Stimulated activated CD4-positive, alpha-beta T cell treated with anti-CD3 and anti-CD28 coated beads, TNF-alpha, amount 100 ng/mL, for 48 hours (primary cell): Measurements from ENCODE around the gene GAK.

Source experiments
- DNase-seq, 3 donors: peaks; one replicate each; pipeline ENCODE4 v3.0.0-alpha.2; 2020; ENCODE audit warnings: low read depth in 3 of 3

GAK gene

DNA sequence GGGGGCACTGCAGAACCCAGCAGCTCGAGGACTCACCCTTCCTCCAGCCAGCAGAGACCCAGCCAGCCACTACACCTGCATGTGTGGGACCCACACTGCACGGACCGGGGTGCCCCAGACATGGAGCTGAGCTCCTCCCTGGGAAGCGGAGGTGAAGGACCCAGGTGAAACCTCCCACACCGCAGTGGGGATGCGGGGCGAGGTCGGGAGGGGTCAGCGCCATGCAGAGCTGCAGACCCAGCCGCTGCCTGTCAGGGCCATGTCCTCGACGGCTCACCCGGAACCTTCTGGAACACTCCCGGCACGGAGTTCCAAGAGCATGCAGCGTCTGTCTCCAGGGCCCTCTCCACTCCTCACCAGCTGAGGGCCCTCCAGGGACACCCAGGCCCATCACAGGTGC, 42.6 kb downstream of the GAK start:
- no peak for DNase-seq

DNA sequence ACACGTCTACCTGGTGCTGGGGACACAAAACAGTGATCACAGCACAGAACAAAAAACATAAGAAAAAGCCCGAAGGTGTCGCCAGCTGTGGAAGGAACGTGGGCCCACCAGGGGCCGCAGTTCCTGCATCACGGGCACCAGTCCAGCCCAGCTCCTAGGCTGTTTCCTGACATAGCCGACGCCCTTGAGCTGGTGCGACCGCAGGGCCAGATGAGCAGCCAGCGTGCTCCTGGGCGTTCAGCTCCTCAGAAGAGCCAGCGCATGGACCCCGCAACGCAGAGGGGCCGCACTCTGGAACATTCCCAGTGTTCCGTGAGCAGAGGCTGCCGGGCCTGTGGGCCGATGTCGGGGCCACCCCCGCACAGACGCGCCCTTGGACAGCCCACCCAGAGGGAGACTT, 44.1 kb downstream of the GAK start:
- DNase-seq: no peak

DNA sequence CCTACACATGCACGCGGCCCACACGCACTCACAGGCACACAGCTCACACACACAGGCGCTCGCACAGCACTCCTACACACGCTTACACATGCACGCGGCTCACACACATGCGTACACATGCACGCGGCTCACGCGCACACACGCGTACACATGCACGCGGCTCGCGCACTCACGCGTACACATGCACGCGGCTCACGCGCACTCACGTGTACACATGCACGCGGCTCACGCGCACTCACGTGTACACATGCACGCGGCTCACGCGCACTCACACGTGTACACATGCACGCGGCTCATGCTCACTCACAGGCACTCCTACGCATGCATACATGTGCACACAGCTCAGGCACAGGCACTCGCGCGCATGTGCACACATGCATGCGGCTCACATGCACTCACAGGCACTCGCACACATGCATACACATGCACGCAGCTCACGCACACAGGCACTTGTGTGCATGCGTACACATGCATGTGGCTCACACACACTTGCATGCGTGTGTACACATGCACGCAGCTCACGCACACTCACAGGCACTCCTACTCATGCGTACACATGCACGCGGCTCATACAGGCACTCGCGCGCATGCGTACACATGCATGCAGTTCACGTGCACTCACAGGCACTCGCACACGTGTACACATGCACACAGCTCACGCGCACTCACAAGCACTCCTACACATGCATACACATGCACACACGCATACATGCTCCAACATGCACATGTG, 44.9 kb downstream of the GAK start:
- no peak for DNase-seq

- no peak for DNase-seq
Measured at GRCh38 chr4:886244-886643, 45.9 kb downstream of the GAK start.

GRCh38 chr4:885353-885752, 46.8 kb downstream of the GAK start:
- no peak for DNase-seq

GRCh38 chr4:884896-885295, 47.2 kb downstream of the GAK start:
- no peak for DNase-seq

GRCh38 chr4:884259-884658, 47.9 kb downstream of the GAK start:
- no peak for DNase-seq

DNA sequence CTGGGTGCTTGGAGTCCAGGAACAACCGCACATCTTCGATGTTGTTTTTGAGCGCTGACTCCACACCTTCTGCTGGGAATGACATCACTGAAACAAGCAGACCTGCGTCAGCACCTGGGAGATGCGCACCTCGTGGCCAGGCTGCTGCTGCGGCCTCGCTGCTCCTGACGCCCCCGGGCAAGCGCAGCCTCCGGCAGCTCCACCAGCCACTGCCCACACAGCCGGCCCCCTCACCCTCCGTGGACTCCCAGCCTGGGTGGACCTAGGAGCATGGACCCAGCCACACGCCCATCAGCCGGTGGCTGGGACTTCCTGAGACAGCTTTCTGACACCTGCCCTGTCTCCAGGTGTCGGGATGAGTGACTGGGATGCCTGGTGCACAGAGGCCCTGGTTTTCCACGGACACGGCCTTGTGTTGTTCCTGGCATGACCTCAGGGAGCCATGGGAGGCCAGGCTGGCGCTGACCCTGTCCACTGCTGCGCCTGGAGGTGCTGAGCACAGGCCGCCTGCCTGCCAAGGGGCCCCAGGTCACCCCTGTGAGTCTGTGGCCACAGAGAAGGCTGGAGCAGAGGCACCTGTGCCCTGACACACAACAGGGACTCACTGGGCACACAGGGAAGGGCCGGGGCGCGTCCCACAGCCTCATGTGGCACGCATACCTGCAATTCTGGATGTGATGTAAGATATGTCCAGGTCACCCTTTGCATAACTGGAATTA, 48.6 kb downstream of the GAK start:
- no peak for DNase-seq

DNA sequence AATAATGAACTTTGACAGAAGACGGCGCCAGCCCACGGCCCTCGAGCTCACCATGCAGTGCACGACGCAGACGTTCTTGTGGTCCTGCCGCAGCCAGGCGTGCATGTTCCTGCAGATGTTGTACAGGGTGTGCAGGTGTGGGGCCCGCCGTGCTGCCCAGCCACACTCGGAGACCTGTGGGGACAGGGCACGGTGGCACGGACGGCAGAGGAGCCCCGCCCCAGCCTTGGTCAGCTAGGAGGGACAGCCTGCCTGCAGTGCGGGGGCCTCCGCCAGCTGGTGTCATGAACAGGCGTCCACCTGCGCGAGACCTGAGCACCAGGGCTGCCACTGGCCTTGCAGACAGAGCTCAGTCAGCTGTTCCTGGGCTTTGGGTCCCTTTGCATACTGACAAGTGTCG, 49.5 kb downstream of the GAK start:
- DNase-seq: no peak

DNA sequence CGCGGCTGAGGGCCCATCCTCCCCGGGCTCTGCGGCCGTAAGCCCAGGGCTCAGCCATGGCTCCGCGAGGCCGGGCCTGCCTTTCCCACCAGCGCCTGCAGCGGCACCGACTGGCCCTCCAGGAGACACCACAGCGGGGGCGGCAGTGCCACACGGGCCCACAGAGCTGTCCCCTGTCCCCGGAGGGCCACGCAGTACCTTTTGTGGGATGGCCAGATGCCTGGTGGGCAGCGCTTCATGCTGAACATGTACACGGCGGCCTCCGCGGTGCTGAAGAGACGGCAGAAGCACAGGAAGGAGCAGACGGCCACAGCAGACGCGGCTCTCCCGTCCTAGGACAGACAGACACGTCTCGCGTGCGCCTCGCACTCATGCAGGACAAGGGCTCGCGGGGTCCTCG, 50.4 kb downstream of the GAK start:
- DNase-seq: no peak

GRCh38 chr4:880684-881405, 51.3 kb downstream of the GAK start:
- DNase-seq: no peak

- DNase-seq: peak; percentile 53 to 68 (median 63)
Measured at GRCh38 chr4:879729-880077, 52.4 kb downstream of the GAK start.

DNA sequence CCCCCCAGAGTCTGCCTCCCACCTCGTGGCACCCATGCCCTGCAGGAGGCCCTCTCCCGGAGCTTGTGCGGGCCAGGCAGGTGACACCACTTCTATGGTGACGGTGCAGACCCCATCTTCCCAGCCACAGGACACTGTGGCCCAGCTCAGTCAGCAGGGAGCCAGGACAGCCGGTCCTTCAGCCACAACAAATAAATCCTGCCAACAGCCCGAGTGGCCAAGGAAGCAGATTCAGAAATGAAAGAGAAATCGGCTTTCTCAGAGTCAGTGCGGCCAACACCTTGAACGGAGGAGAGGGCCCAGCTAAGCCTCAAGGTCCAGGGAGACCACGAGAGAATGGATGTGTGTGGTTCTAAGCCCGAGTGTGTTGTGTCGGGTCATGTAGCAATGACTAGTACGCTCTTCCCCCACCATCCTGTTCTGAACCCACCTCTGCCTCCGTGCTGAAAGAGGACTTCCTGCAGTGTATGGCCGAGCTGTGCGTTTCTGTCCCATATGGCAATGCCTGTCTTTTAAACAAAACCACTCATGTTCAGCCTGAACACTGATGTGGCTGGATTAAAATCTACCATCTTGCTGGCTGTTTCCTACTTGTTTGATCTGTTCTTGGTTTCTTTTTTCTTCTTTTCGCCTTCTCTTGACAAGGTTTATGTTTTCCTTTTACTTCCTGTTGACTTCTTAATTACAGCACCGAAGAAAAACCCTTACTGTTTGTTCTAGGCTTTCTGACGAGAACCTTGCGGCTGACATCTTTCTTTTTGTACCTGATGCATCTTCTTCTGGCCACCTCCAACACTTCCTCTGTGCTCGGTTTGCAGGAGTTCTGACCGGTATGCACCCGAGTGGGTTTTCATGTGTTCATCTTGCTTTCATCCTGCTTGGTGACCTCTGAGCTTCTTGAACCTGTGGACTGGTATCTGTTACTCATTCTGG, 53.1 kb downstream of the GAK start:
- no peak for DNase-seq

DNA sequence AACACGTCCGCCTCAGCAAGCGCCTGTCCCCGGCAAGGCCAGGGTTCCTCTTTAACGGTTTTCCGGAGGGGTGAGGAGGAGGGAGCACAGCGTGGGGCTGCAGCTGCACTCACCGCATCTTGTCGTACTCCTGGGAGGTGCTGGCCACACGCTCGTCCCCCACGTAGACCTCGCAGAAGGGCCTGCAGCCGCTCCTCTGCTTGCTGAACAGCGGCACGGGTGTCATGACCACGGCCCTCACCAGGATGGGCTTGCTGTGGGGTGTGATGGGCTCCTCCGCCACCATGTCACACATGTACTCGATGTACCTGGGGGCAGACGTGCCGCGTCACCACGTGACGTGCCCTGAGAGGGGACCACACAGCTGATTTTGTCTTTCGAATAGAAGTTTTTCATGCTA, 54.6 kb downstream of the GAK start:
- DNase-seq: no peak

DNA sequence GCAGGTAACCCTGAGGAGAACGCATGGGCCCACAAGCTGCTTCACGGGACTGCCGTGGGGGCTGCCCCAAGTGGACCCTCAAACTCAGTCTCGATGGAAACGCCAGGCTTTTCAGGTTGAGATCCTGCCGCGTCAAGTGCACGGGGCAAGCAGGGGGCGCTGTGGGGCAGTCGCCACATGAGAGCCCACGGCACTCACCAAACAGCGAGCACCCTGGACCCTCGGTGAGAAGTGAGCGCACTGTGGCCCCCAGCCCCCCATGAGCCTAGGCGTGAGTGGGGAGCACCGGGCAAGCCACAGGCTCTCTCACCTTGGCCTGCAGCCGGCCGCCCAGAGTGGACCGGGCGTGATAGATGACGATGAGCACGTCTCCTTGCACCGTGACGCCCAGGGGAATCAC, 55.3 kb downstream of the GAK start:
- no peak for DNase-seq

GRCh38 chr4:875818-876423, 56.2 kb downstream of the GAK start:
- no peak for DNase-seq

DNA sequence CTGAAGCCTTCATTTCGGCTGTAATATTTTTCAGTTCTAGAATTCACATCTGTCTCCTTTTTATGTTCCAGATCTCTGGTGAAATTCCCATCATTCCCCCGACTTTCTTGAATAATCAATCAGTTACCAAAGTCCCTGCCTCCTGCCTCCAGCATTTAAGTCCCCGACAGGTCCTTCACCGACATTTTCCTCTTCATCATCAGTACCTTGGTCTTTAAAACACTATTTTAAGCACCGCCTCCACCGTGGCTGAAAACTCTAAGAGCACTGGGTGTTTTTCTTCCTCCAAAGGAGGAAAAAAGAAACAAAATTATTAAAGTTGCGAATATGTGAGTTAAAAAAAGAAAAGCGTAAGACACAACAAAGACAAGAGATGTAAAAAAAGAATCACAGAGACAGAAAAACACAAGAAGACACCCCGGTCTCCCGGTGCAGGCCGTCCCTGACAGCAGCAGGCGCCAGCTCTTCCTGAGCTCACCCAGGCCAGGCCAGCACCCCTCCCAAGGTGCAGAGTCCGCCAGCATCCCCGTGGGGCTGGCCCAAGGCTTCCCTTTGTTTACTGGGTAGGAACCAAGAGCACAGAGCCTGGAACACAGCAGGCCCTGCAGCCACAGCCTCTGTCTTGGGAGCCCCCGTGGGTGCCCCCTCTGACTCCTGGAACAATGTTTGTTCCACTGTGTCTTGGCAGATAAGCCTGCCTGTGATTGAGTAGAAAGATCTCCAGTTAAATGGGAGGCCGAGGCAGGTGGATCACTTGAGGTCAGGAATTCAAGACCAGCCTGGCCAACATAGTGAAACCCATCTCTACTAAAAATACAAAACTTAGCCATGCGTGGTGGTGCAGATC, 56.9 kb downstream of the GAK start:
- no peak for DNase-seq

DNA sequence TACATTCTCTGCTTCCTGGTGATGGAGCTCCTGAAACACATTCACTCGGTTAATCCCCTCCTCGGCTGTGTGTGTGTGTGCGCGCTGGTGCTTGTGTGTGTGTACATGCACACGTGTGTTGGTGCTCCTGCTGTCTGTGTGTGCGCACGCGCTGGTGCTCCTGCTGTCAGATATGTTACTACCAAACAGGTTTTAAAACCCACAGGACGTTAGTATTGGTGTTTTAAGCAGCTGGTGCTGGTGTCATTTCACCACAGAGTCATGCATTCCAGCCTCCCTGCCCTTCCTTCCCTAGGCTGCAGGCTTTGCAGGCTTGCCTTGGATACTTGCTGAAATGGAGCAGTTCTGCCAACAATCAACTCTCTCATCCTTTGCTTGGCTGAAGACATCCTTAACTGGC, 58.1 kb downstream of the GAK start:
- DNase-seq: no peak

- no peak for DNase-seq
Measured at GRCh38 chr4:872241-872981, 59.7 kb downstream of the GAK start.

DNA sequence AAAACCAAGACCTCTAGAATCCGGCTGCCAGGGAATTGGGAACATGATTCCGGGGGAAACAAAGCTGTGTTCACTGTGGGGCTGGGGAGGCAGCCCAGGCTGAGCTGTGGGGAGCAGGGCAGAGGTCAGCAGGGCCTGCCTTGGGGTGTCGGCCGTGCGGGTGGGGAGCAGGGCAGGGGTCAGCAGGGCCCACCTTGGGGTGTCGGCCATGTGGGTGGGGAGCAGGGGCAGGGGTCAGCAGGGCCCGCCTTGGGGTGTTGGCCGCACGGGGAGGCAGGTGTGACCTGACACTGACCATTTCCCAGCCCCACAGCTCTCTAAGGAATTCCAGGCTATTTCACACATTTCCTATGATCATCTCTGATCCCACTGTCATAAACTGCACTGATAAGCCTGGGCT, 60.6 kb downstream of the GAK start:
- DNase-seq: no peak
